Thyroid gland (tissue), 4 donors: ENCODE results near the gene NPAS2.

Experiments used
- POLR2A ChIP-seq, 2 donors: fragments of 450-650 bp; IDR thresholded peaks; one replicate each; pipeline ENCODE4 v1.6.1; 2017; ENCODE audit warnings: antibody characterized with exemption in 2 of 2, mild to moderate bottlenecking in 2 of 2, moderate library complexity in 1 of 2
- TF ChIP-seq, protein P1 (sequence below), 6 experiments: fragments of 200-600 bp in 3 of 6; fragments of 450-650 bp in 3 of 6; sonication (generic) in 3 of 6; IDR thresholded peaks; one replicate each; pipeline ENCODE4 v1.5.1; 2016 to 2019; ENCODE audit warnings: antibody characterized with exemption in 6 of 6, mild to moderate bottlenecking in 2 of 6, inconsistent platforms in 1 of 6, moderate library complexity in 1 of 6

DNA sequence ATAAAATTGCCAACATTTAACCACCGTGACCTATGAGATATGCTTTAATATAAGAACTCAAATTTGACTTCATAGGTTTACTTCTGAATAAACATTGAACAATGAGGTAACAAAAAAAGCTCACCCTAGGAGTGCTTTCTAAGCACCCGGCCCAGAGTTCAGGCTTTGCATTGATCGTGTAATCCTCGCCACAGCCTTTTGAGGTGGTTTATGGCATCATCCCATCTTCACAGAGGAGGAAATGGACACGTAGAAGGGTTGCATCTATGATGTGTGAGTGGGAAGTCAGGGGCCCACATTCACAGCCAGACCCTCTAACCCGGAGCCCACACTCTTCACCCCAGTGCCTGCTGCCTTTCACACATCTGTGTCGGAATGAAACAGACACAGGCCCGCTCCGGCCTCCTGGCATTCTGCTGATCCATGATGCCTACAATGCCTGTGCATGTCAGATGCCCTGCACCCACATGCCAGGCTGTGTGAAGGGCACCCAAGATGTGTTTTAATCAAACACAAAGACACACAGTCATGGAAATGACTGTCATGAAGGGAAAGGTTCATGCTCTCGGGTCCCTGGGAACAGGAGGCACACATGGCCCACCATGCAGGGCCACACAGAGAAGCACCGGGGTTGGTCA, 133.6 kb downstream of the NPAS2 start:
- TF ChIP-seq, protein P1, sequence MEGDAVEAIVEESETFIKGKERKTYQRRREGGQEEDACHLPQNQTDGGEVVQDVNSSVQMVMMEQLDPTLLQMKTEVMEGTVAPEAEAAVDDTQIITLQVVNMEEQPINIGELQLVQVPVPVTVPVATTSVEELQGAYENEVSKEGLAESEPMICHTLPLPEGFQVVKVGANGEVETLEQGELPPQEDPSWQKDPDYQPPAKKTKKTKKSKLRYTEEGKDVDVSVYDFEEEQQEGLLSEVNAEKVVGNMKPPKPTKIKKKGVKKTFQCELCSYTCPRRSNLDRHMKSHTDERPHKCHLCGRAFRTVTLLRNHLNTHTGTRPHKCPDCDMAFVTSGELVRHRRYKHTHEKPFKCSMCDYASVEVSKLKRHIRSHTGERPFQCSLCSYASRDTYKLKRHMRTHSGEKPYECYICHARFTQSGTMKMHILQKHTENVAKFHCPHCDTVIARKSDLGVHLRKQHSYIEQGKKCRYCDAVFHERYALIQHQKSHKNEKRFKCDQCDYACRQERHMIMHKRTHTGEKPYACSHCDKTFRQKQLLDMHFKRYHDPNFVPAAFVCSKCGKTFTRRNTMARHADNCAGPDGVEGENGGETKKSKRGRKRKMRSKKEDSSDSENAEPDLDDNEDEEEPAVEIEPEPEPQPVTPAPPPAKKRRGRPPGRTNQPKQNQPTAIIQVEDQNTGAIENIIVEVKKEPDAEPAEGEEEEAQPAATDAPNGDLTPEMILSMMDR (IDR thresholded peaks at IDR 0.05) = no peak
- TF ChIP-seq POLR2A (IDR thresholded peaks at IDR 0.05) = no peak
